HUDEP-2 (cell line): Measurements from ENCODE around the gene INSR.
A peak's percentile ranks its signal among the peaks of the same experiment; 100 is the strongest.
"Not testable (repeated sequence)": the region's sequence is repeated elsewhere in the genome, so short reads cannot be mapped to it uniquely, and the experiment has no call there.

Source experiments
- DNase-seq, 76 experiments: peaks; one replicate each; lab custom pipeline; 2025; ENCODE audit not compliant: unreplicated experiment in 76 of 76; lab: John Stamatoyannopoulos, UW

INSR gene

GRCh38 chr19:7225741-7226140 lies 68.5 kb downstream of the INSR start:
- no peak for DNase-seq

DNA sequence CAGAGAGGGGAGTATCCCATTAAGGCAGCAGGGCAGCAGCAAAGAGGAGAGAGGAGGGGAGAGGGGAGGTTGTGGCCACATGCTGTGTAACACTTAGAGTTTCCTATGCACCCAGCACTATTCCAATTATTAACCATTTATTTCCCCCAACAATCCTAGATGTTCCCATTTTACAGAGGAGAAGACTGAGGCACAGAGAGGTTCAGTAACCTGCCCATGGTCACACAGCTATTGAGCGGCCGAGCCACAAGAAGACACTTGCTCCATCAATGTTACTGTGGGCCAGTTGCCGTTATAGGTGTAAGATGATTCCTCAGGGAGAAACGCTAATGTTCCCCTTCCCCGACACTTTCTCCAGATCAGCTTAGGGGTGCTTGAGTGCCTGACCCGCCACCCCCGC lies 69.2 kb downstream of the INSR start:
- DNase-seq, result no peak

- no peak for DNase-seq
Observed at GRCh38 chr19:7224209-7224686, 70.0 kb downstream of the INSR start.

DNA sequence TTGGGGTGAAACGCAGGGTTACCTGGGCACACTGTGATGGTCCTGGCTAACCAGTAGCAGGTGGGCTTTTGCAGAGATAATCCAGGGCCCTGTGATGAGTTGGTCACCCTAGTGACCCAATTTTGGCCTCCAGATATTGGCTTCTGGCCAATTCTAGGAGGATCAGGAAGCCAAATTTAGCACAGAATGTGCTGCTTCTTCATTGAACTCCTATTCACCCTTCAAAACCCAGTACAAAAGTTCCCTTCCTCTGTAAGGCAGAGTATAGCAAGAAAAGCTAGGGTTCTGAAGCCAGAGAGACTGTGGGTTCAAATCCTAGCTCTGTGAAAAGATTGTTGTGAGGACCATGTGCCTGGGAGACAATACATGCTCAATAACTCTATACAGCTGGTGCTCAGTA lies 70.8 kb downstream of the INSR start:
- no peak for DNase-seq

GRCh38 chr19:7219056-7219455 lies 75.2 kb downstream of the INSR start:
- DNase-seq, result no peak

- DNase-seq, result no peak
Observed at GRCh38 chr19:7217861-7218260, 76.4 kb downstream of the INSR start.

DNA sequence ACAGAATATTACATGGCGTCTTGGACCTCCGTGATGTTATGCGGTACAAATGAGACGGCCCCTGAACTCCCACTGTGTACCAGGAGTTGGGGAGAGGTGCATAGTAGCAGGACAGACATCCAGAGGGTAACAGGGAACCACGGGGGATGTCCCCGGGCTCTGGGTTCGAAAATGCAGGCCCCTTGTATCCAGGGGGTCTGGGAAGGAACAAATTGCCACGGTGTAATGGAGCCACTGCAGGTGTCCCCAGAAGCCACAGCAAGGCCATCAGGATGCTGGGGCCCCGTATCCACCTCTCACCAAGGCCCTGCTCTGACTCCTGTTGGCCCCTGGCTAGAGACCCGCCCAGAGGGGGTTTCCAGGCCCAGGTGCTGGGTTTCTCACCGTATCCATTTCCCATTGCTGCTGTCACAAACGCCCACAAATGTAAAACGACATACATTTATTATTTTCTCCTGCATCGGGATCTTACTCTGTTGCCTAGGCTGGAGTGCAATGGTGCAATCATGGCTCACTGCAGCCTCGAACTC lies 77.8 kb downstream of the INSR start:
- no peak for DNase-seq

- DNase-seq, result no peak
Observed at GRCh38 chr19:7215176-7215575, 79.0 kb downstream of the INSR start.

DNA sequence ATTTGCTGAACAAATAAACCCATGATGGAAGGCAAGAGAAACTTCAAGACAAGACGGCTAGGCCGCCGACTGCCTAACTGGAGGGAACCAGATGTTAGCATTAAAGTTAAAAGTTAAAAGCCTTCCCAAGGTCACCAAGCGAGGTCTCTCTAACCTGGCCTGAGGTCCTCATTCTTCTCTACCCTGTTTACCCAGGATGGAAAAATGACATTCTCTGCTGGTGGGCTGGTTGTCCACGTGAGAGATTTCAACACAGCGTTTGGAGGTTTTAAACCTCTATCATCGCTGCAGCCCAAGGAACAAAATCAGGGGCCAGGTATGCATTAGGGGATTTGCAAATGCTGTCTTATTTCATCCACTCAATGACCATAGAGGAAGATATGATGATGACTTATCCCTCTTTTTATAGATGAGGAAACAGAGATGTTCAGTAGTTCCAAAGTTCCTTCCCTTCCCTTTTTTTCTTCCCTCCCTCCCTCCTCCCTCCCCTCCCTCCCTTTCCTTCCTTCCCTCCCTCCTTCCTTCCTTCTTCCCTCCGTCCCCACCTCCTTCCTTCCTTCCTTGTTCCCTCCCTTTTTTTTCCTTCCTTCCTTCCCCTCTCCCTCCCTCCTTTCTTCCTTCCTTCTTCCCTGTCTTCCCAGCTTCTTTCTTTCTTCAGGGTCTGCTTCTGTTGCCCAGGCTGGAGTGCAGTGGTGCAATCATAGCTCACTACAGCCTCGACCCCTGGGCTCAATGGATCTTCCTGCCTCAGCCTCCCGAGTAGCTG lies 79.7 kb downstream of the INSR start:
- no peak for DNase-seq

GRCh38 chr19:7213628-7214323 lies 80.4 kb downstream of the INSR start:
- DNase-seq, result no peak

DNA sequence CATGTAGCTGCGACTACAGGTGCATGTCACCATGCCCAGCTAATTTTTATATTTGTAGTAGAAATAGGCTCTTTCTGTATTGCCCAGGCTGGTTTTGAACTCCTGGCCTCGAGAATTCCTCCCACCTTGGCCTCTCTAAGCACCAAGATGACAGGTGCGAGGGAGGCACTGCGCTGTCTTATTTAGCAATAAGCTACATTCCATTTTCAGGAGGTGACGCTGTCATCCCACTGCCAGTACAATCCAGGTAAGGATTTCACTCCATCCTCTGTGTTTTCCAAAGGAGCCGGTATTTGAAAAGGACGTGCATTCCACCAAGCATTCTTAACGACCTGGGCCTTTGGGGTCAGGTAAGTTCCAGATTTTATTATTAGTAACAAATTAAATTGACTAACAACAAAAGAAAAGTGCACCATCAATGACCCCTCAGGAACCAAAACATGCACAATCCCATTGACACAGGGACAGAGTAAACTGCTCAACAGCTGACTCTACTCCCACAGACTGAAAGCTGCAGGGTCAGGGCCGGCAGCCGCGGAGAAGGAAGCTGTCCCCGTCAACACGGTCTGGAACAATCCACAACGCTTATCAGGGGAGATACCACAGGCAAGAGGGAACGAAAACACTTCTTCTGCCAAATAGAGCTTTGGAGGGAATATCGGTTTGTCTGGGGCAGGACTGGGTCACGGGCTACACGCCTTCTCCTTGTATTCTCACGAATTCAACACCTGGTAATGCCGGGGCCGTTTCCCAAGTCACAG lies 82.8 kb downstream of the INSR start:
- peak in 13 of 76 experiments; percentile 8 to 33 (median 22) for DNase-seq

DNA sequence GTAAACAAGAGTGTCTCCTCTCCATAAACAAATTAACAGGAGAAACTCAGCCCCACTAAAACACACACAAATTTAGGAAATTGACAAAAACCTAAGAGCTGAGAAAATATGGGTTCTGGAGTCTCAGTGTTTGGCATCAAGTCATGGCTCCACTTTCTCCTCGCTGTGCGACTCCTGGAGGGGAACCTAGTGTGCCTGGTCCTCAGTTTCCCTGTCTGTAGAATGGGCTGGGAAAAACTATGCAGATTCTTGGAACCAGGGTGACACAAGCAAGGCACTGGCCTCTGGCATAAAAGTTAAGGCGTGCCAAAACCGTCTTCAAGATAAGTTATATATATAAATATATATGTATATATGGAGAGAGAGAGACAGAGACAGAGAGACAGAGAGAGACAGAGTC lies 83.9 kb downstream of the INSR start:
- no peak for DNase-seq

DNA sequence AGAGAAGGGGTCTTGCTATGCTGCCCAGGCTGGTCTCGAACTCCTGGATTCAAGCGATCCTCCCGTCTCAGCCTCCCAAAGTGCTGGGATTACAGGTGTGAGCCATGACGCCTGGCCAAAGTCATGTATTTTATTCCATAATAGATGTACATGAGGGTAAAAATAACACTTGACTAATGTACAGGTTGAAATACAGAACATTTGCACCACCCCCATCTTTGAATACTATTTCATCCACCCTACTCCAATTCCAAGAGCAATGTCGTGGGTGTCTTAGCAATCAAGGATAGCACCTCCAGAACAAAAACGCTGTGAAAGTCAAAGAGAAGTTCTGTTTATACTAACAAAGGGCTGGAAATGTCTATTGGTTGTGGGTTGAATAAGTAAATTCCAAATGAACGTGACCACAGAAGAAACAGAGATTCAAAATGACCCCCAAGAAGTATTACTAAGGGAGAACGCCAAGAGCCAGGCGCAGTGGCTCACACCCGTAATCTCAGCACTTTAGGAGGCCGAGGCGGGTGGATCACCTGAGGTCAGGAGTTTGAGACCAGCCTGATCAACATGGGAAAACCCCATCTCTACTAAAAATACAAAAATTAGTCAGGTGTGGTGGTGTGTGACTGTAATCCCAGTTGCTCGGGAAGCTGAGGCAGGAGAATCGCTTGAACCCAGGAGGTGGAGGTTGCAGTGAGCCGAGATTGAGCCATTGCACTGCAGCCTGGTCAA lies 84.5 kb downstream of the INSR start:
- DNase-seq, result not testable (repeated sequence)

- DNase-seq, result not testable (repeated sequence)
Observed at GRCh38 chr19:7209036-7209435, 85.2 kb downstream of the INSR start.

- DNase-seq, result no peak
Observed at GRCh38 chr19:7203332-7203731, 90.9 kb downstream of the INSR start.

- DNase-seq, result no peak
Observed at GRCh38 chr19:7202888-7203287, 91.3 kb downstream of the INSR start.

DNA sequence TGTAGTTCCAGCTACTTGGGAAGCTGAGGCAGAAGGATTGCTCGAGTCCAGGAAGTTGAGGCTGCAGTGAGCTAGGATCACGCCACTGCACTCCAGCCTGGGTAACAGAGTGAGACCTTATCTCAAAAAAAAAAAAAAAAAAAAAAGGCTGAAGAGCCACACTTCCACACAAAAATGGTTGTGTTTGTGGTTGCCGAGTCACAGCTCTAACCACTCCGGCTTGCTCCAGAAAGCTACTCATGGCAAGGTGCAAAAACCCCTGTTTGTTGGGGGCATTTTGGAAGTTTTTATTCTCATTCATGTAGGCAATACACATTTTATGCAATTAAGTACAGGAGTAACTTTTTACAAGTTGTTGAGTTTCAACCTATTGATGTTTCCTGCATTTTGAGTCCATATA lies 93.5 kb downstream of the INSR start:
- no peak for DNase-seq

GRCh38 chr19:7199613-7200533 lies 94.3 kb downstream of the INSR start:
- peak in 5 of 76 experiments; percentile 10 to 37 (median 30) for DNase-seq
